HL-60 (cell line): Measurements from ENCODE around the gene TREM2.
"Not testable (repeated sequence)": the region's sequence is repeated elsewhere in the genome, so short reads cannot be mapped to it uniquely, and the experiment has no call there.

Experiments
- DNase-seq, 2 experiments: peaks; one replicate each; pipeline ENCODE4 v3.0.0-alpha.2; 2010 to 2020; ENCODE audit warnings: low read depth in 1 of 2, low spot score in 1 of 2
- H3K27ac ChIP-seq: fragments of 250-450 bp; sonication (Bioruptor Pico); replicated peaks from 2 replicates; pipeline ENCODE4 v1.5.1; 2020; ENCODE audit warnings: mild to moderate bottlenecking, moderate library complexity
- H3K27me3 ChIP-seq: fragments of 250-450 bp; sonication (Bioruptor Pico); 2 replicates; pipeline ENCODE4 v1.5.1; 2021; ENCODE audit warnings: mild to moderate bottlenecking, moderate library complexity; ENCODE audit not compliant: insufficient read depth, poor library complexity, severe bottlenecking
- H3K4me3 ChIP-seq: replicated peaks from 2 replicates; pipeline ENCODE4 v1.5.1; 2011; ENCODE audit warnings: mild to moderate bottlenecking, control low read depth, low read length; ENCODE audit not compliant: insufficient read depth
- GABPA ChIP-seq: IDR thresholded peaks from 2 replicates; pipeline ENCODE4 v1.6.1; 2012; ENCODE audit warnings: low read depth
- POLR2AphosphoS5 ChIP-seq: IDR thresholded peaks from 2 replicates; pipeline ENCODE4 v1.6.1; 2012; ENCODE audit warnings: low read depth
- REST ChIP-seq: IDR thresholded peaks from 2 replicates; pipeline ENCODE4 v1.6.1; 2012; ENCODE audit warnings: low read depth; ENCODE audit not compliant: insufficient replicate concordance
- SPI1 ChIP-seq: IDR thresholded peaks from 2 replicates; pipeline ENCODE4 v1.6.1; 2012; ENCODE audit warnings: low read depth, mild to moderate bottlenecking, borderline replicate concordance
- TF ChIP-seq, protein P1 (sequence below): IDR thresholded peaks from one replicate; pipeline ENCODE4 v1.5.1; 2011; ENCODE audit warnings: low read length, control low read depth, inconsistent platforms; ENCODE audit not compliant: insufficient read depth

Gene TREM2

DNA sequence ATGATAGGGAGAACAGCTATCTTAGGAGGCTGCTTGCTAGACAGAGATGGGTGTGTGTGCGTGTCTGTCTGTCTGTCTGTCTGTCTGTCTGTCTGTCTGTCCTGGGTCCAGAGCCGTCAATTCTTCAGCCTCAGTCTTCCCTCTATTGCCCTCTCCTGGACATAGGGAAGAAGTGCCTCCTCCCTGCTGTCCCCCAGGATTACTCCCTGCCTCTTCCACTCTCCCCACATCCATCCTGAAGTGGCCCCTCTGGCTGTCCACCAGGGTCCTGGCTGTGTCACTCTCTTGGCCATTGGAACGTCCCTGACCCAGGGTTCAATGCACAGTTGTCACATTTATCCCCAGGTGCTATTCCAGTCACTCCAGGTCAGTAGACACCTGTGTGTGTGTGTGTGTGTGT is 27.9 kb upstream of the TREM2 start:
- Histone ChIP-seq H3K27me3 (no peaks in the 10 kb centered on the region), H3K4me3 (no peak overlapping the region), H3K27ac (no peak overlapping the region)
- TF ChIP-seq, protein P1, sequence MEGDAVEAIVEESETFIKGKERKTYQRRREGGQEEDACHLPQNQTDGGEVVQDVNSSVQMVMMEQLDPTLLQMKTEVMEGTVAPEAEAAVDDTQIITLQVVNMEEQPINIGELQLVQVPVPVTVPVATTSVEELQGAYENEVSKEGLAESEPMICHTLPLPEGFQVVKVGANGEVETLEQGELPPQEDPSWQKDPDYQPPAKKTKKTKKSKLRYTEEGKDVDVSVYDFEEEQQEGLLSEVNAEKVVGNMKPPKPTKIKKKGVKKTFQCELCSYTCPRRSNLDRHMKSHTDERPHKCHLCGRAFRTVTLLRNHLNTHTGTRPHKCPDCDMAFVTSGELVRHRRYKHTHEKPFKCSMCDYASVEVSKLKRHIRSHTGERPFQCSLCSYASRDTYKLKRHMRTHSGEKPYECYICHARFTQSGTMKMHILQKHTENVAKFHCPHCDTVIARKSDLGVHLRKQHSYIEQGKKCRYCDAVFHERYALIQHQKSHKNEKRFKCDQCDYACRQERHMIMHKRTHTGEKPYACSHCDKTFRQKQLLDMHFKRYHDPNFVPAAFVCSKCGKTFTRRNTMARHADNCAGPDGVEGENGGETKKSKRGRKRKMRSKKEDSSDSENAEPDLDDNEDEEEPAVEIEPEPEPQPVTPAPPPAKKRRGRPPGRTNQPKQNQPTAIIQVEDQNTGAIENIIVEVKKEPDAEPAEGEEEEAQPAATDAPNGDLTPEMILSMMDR = no peak
- no peak for TF ChIP-seq GABPA
- no peak for TF ChIP-seq SPI1
- TF ChIP-seq POLR2AphosphoS5 = no peak
- no peak for DNase-seq

DNA sequence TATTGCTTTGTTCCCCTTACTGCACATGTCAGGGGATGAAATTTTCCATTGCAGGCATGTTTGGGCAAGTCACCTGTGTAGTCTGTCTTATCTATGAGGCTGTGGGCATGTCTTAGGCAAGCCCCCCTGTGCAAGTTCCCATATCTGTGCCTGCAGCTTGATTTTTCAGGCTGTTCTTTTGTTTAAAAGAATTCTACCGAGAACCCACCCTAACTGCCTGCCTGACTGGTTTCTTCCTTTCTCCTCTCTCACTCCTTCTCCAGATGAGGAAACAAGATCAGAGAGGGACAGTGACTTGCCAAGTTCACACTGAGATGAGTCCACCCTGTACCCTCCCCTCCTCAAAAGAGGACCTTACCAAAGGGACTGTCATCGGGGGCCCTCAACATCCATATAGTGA is 27.1 kb upstream of the TREM2 start:
- TF ChIP-seq SPI1 = no peak
- TF ChIP-seq, protein P1 = no peak
- no peak for TF ChIP-seq REST
- TF ChIP-seq GABPA = no peak
- no peak for TF ChIP-seq POLR2AphosphoS5

GRCh38 chr6:41189046-41189445 is 26.1 kb upstream of the TREM2 start:
- not testable (repeated sequence) for DNase-seq, H3K27me3 ChIP-seq, H3K4me3 ChIP-seq, H3K27ac ChIP-seq

More for the DNA sequence above, 27.1 kb upstream of the TREM2 start:
- DNase-seq = no peak
- Histone ChIP-seq H3K27ac (no peak overlapping the region), H3K27me3 (no peaks in the 10 kb centered on the region), H3K4me3 (no peak overlapping the region)

- Histone ChIP-seq H3K27ac (no peak overlapping the region), H3K27me3 (no peaks in the 10 kb centered on the region), H3K4me3 (no peak overlapping the region)
- DNase-seq = no peak
- TF ChIP-seq POLR2AphosphoS5 (no peak), SPI1 (no peak), REST (no peak), GABPA (no peak)
- TF ChIP-seq, protein P1 = no peak
Observed at GRCh38 chr6:41187924-41188886, 25.3 kb upstream of the TREM2 start.
